Measurements from ENCODE around the gene MCRS1. TPM values are rescaled to one million over a fixed set of nuclear protein-coding genes. Genes with fewer than 3 reads are reported as not detected.
"Not testable (repeated sequence)": the region's sequence is repeated elsewhere in the genome, so short reads cannot be mapped to it uniquely, and the experiment has no call there.

The MCRS1 gene
- total RNA-seq: 77.1 and 77.9 TPM in 2 replicates

DNA sequence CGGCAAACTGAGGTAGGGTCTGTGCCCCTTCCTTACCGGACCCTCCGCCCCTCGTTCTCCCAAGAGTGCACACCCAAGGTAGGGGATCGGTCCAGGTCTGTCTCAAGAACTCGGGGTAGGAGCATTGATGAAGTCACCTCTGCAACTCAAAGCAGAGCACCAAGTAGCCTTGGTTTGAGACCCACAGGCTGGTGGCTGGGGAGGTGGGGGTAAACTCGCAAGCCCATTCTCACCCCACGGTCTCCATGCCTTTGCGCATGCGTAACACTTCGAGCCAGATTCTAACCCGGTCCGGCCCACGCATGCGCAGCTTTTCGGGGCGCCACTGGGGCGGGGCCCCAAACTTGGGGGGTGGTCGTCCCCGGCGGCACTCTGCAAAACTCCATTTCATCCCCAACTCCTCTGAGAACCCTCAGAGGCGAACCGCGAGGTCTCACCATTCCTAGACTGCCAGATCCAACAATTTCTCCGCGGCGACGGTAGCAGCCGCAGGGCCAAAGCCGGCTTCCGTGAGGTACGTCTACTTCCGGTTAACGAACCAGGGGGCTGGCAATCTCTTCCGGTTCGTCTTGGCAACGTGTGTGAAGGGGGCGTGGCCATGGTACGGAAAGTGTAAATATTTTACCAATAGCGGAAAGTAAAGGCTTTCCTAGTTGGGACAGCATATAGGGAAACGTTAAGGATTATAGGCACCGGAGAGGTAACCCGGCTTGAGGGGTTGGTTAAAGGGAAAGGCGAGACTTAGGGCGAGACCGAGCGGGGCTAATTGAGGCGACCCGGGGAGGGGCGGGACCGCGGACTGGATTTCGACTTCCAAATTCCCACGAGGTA is at the start of gene MCRS1:
TSS of gene MCRS1 (minus strand) at position 532 of the 831 bp plus-strand sequence. CDS start 1,411 bp downstream, outside the sequence.
- Mint-ChIP-seq H3K4me3 (peak within 1 kb of the TSS; percentile 95), H3K4me1 (ENCODE audit: low read depth) (peaks cover 57% of the 10 kb centered on the region), H3K36me3 (ENCODE audit: low read depth) (peaks cover 15% of the 10 kb centered on the region), H3K27me3 (ENCODE audit: insufficient read depth) (no peaks in the 10 kb centered on the region), H3K9me3 (no peaks in the 10 kb centered on the region), H3K27ac (peak within 1 kb of the TSS; percentile 96)
- peak; percentile 85 for DNase-seq (ENCODE audit: low spot score)
- intact Hi-C loops (cut with micrococcal nuclease): loop anchor here (1.0 to 10.0 kb wide), 11 partner anchors 12 to 457 kb away; partner anchors contain the start of genes BCDIN3D, FMNL3, PRPF40B and RACGAP1

DNA sequence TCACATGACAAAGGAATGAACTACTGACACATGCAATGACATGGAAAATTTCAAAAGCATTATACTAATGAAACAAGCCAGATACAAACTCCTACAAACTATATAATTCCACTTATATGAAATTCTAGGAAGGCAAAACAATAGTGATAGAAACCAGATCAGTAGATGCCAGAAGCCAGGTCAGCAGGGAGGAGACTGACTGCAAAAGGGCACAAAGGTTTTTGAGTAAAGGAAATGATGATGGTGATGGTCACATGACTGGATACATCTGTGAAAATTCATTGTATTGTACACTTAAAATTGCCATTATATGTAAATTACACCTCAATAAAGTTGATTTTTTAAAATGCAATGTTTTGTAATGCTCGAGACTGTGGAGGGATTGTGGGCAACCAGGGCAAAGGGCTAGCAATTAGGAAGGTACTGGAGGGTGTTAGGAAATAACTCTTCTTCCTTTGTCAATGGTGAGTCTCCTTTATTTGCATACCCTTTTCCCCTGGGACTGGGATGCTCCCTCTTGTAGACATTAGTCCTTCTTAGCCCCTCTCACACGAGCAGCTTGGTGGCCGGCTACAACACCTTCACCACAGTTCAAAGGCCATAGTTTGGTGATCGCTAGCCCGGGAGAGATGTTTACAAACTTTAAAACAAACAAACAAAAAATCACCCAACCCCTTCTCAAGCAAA is 48.7 kb upstream of the MCRS1 start:
- intact Hi-C loops (cut with micrococcal nuclease): no loop called here
- Mint-ChIP-seq H3K27ac (no peak overlapping the region), H3K27me3 (ENCODE audit: insufficient read depth) (peaks cover 21% of the 10 kb centered on the region), H3K9me3 (no peaks in the 10 kb centered on the region), H3K4me1 (ENCODE audit: low read depth) (peaks cover 8% of the 10 kb centered on the region), H3K36me3 (ENCODE audit: low read depth) (no peaks in the 10 kb centered on the region), H3K4me3 (no peak overlapping the region)
- DNase-seq (ENCODE audit: low spot score): no peak

GRCh38 chr12:49615725-49616124 is 47.8 kb upstream of the MCRS1 start:
- intact Hi-C loops (cut with micrococcal nuclease): no loop called here
- H3K27me3 Mint-ChIP-seq (ENCODE audit: insufficient read depth): peaks cover 16% of the 10 kb centered on the region

GRCh38 chr12:49612210-49612609 is 44.3 kb upstream of the MCRS1 start:
- no peaks in the 10 kb centered on the region for H3K36me3 Mint-ChIP-seq (ENCODE audit: low read depth)
- H3K27ac Mint-ChIP-seq: no peak overlapping the region
- intact Hi-C loops (cut with micrococcal nuclease): no loop called here
- DNase-seq (ENCODE audit: low spot score): no peak
- no peaks in the 10 kb centered on the region for H3K9me3 Mint-ChIP-seq
- H3K4me1 Mint-ChIP-seq (ENCODE audit: low read depth): no peaks in the 10 kb centered on the region
- H3K27me3 Mint-ChIP-seq (ENCODE audit: insufficient read depth): peaks cover 2% of the 10 kb centered on the region
- no peak overlapping the region for H3K4me3 Mint-ChIP-seq

More at GRCh38 chr12:49615725-49616124, 47.8 kb upstream of the MCRS1 start:
- Mint-ChIP-seq H3K4me1 (ENCODE audit: low read depth) (no peaks in the 10 kb centered on the region), H3K4me3 (no peak overlapping the region), H3K36me3 (ENCODE audit: low read depth) (no peaks in the 10 kb centered on the region), H3K27ac (no peak overlapping the region), H3K9me3 (no peaks in the 10 kb centered on the region)
- no peak for DNase-seq (ENCODE audit: low spot score)

- H3K4me1 Mint-ChIP-seq (ENCODE audit: low read depth); H3K4me3 Mint-ChIP-seq; H3K36me3 Mint-ChIP-seq (ENCODE audit: low read depth); H3K9me3 Mint-ChIP-seq; intact Hi-C loops (cut with micrococcal nuclease); H3K27ac Mint-ChIP-seq; DNase-seq (ENCODE audit: low spot score); H3K27me3 Mint-ChIP-seq (ENCODE audit: insufficient read depth): not testable (repeated sequence)
Measured at GRCh38 chr12:49610785-49611184, 42.8 kb upstream of the MCRS1 start.

DNA sequence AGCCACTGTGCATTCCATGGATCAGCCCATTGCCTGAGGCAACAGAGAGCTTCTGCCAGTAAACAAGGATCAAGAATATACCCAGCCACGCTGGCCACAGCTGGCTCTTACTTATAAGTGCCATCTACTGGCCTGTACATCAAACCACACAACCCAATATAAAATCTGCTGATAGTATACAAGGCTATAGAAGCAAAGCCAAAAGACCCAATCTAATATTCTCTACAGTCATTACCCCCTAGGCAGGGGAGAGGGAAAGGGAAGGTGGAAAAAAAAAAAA is 41.9 kb upstream of the MCRS1 start:
- Mint-ChIP-seq H3K36me3 (ENCODE audit: low read depth) (no peaks in the 10 kb centered on the region), H3K27ac (no peak overlapping the region), H3K4me3 (no peak overlapping the region), H3K27me3 (ENCODE audit: insufficient read depth) (peaks cover 2% of the 10 kb centered on the region), H3K9me3 (no peaks in the 10 kb centered on the region), H3K4me1 (ENCODE audit: low read depth) (no peaks in the 10 kb centered on the region)
- DNase-seq (ENCODE audit: low spot score): no peak
- intact Hi-C loops (cut with micrococcal nuclease): no loop called here

GRCh38 chr12:49609059-49609874 is 41.3 kb upstream of the MCRS1 start:
- DNase-seq (ENCODE audit: low spot score): no peak
- Mint-ChIP-seq H3K4me1 (ENCODE audit: low read depth) (no peaks in the 10 kb centered on the region), H3K27me3 (ENCODE audit: insufficient read depth) (peaks cover 2% of the 10 kb centered on the region), H3K36me3 (ENCODE audit: low read depth) (no peaks in the 10 kb centered on the region), H3K9me3 (no peaks in the 10 kb centered on the region), H3K4me3 (no peak overlapping the region), H3K27ac (no peak overlapping the region)
- intact Hi-C loops (cut with micrococcal nuclease): no loop called here

GRCh38 chr12:49605539-49605938 is 37.6 kb upstream of the MCRS1 start, which contains the start of gene FAM186B:
Gene FAM186B, minus strand, starts transcription at chr12:49605639. Its CDS starts 162 bp downstream, at chr12:49605477.
- H3K9me3 Mint-ChIP-seq; intact Hi-C loops (cut with micrococcal nuclease); H3K36me3 Mint-ChIP-seq (ENCODE audit: low read depth); H3K27ac Mint-ChIP-seq; H3K27me3 Mint-ChIP-seq (ENCODE audit: insufficient read depth); H3K4me3 Mint-ChIP-seq; DNase-seq (ENCODE audit: low spot score); H3K4me1 Mint-ChIP-seq (ENCODE audit: low read depth): not testable (repeated sequence)

DNA sequence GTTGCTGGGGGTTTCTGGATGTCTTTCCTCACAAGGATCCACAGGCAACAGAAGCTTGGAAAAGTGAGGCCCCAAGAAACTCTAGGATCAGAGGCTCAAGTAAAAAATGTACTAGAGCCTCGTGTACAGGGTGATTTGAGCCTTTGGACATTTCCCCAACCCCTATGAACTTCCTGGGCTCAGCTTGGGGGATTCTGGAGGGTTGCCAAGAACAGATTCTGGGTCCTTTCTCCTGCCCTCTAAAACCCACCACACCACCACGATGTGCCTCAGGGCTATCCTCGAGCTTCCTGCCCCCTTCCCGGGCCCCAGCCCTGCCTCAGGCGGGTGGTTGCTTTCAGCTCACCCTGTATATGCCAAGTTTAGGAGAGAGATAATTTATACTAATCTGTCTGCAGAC is 36.9 kb upstream of the MCRS1 start:
- no peak for DNase-seq (ENCODE audit: low spot score)
- H3K27me3 Mint-ChIP-seq (ENCODE audit: insufficient read depth): peaks cover 2% of the 10 kb centered on the region
- H3K27ac Mint-ChIP-seq: no peak overlapping the region
- no peaks in the 10 kb centered on the region for H3K4me1 Mint-ChIP-seq (ENCODE audit: low read depth)
- intact Hi-C loops (cut with micrococcal nuclease): no loop called here
- no peaks in the 10 kb centered on the region for H3K36me3 Mint-ChIP-seq (ENCODE audit: low read depth)
- H3K4me3 Mint-ChIP-seq: no peak overlapping the region
- no peaks in the 10 kb centered on the region for H3K9me3 Mint-ChIP-seq

DNA sequence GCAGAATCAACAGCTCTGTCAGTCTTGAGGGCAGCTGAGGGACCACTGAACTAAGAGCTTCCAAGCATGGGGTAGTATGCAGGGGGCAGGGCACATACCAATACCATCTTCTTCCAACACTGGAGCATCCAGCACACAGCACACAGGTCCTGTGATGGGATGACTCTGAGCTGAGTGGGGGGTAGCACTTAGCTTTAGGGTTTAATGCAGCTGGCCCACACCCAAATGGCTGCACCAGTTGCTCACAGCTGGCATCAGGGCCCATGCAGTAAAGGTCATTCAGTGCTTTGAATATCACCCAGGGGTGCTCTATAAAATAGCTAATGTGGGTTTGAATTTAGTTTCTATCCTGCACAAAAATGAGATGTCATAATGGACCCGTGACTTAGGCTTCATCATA is 35.8 kb upstream of the MCRS1 start:
- Mint-ChIP-seq H3K27me3 (ENCODE audit: insufficient read depth) (peaks cover 2% of the 10 kb centered on the region), H3K36me3 (ENCODE audit: low read depth) (peaks cover 2% of the 10 kb centered on the region), H3K27ac (no peak overlapping the region), H3K9me3 (no peaks in the 10 kb centered on the region), H3K4me1 (ENCODE audit: low read depth) (no peaks in the 10 kb centered on the region), H3K4me3 (no peak overlapping the region)
- DNase-seq (ENCODE audit: low spot score): no peak
- intact Hi-C loops (cut with micrococcal nuclease): no loop called here

DNA sequence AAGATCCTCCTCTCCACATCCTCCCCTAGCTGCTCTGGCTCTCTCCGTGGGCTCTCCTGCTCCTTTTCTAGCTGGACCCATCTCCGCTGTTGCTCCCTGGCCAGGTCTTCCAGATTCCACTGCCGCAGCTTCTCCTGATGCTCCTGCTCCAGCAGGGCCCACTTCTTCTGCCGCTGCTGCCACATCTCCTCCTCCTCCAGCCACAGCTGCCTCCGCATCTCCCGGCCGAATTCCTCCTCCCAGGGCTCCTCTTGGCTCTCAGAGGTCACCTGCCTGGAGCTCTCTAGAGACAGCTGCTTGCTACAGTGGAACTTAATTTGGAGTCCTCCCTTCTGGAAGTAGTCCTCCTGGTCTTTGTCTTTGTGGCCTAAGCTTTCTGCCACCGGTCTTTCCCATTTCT is 32.0 kb upstream of the MCRS1 start:
- Mint-ChIP-seq H3K4me1 (ENCODE audit: low read depth) (no peaks in the 10 kb centered on the region), H3K4me3 (no peak overlapping the region), H3K9me3 (no peaks in the 10 kb centered on the region), H3K36me3 (ENCODE audit: low read depth) (peaks cover 4% of the 10 kb centered on the region), H3K27me3 (ENCODE audit: insufficient read depth) (no peaks in the 10 kb centered on the region), H3K27ac (no peak overlapping the region)
- DNase-seq (ENCODE audit: low spot score): no peak
- intact Hi-C loops (cut with micrococcal nuclease): no loop called here

DNA sequence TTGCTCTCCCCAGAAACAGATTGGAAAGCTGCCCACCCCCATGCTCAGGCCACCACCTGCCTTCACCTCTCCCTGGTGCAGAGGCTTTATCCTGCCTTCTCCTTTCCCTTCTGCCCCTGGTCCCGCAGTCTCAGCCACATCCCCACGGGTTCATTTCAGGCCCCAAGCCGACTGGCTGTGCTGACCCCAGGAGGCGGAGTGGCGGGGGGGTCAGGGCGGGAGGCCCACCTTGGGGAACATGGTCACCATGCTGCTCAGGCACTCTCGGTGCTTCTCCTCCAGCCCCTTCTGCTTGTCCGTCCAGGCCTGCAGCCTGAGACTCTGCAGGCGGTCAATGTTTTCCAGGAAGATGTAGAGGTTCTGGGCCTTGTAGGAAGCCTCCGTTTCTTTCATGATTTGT is 30.6 kb upstream of the MCRS1 start:
- no peak overlapping the region for H3K27ac Mint-ChIP-seq
- no peak for DNase-seq (ENCODE audit: low spot score)
- intact Hi-C loops (cut with micrococcal nuclease): no loop called here
- no peak overlapping the region for H3K4me3 Mint-ChIP-seq
- H3K36me3 Mint-ChIP-seq (ENCODE audit: low read depth): peaks cover 4% of the 10 kb centered on the region
- H3K27me3 Mint-ChIP-seq (ENCODE audit: insufficient read depth): no peaks in the 10 kb centered on the region
- H3K4me1 Mint-ChIP-seq (ENCODE audit: low read depth): no peaks in the 10 kb centered on the region
- no peaks in the 10 kb centered on the region for H3K9me3 Mint-ChIP-seq

Data from activated T-helper 1 cell treated with anti-CD3 and anti-CD28 coated beads, Interleukin-12 subunit alpha, Interleukin-12 subunit beta, Interleukin-2, Interleukin-4 antibody, amounts not matched to agents 30 ng/mL and 10 ng/mL and 1 ng/mL, durations not matched to agents 14 hours and 24 hours and 36 hours (primary cell).